Measurements from ENCODE around the gene SARM1. TPM values are rescaled to one million over a fixed set of nuclear protein-coding genes. Genes with fewer than 3 reads are reported as not detected.

Gene SARM1
- total RNA-seq, 3 donors from 2014 or later (not counting 1 experiment from before 2014, with no cell fraction given) = 25.7 to 33.0 (median 26.2) TPM

DNA sequence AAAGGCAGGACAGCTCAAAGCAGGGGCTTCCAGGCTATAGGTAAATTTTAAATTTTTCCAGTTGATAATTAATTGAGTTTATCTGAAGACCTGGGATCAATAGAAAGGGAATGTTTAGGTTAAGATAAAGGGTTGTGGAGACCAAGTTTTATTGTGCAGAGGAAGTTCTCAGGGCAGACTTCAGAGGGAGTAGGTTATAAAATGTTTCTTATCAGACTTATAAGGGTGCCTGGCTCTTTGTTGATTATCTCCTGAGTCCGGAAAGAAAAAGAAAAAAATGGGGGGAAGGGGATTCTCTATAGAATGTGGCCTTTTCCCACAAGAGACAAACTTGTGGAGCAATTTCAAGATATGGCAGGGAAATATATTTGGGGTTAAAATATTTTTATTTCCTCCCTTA, 18.6 kb downstream of the SARM1 start:
- peaks cover 5% of the 10 kb centered on the region for H3K4me1 ChIP-seq (ENCODE audit: control insufficient read depth, insufficient read depth, low read length)
- H3K27me3 ChIP-seq (ENCODE audit: control insufficient read depth, insufficient read depth, low read length) = no peaks in the 10 kb centered on the region
- H3K4me3 ChIP-seq (ENCODE audit: low read length) = no peak overlapping the region
- no peaks in the 10 kb centered on the region for H3K9me3 ChIP-seq (ENCODE audit: control insufficient read depth, insufficient read depth, low read length)
- H3K9me3 Mint-ChIP-seq = no peaks in the 10 kb centered on the region
- H3K36me3 ChIP-seq (ENCODE audit: control insufficient read depth, insufficient read depth, low read length) = peaks cover 43% of the 10 kb centered on the region
- H3K36me3 Mint-ChIP-seq = peaks cover 16% of the 10 kb centered on the region
- H3K27me3 Mint-ChIP-seq (ENCODE audit: low read depth in 2 of 2) = no peaks in the 10 kb centered on the region
- no peak overlapping the region for H3K27ac ChIP-seq (ENCODE audit: low read length)
- ATAC-seq (no peak), DNase-seq (no peak)
- no peak for TF ChIP-seq CTCF (IDR thresholded peaks at IDR 0.05)
- 100% methylated on average over 1 of the region's 1 CpG for WGBS (ENCODE audit: insufficient coverage)
- H3K4me3 Mint-ChIP-seq = no peak overlapping the region
- intact Hi-C loops (cut with micrococcal nuclease) = no loop called here
- peak overlapping the region in 1 of 2 donors; percentile 11 for H3K27ac Mint-ChIP-seq
- H3K4me1 Mint-ChIP-seq = peaks cover 0 to 12% of the 10 kb centered on the region in 2 donors

- no peak for TF ChIP-seq CTCF (IDR thresholded peaks at IDR 0.05)
- Histone ChIP-seq H3K4me1 (ENCODE audit: control insufficient read depth, insufficient read depth, low read length) (peaks cover under 1% of the 10 kb centered on the region), H3K9me3 (ENCODE audit: control insufficient read depth, insufficient read depth, low read length) (no peaks in the 10 kb centered on the region), H3K4me3 (ENCODE audit: low read length) (no peak overlapping the region), H3K27me3 (ENCODE audit: control insufficient read depth, insufficient read depth, low read length) (no peaks in the 10 kb centered on the region), H3K27ac (ENCODE audit: low read length) (no peak overlapping the region), H3K36me3 (ENCODE audit: control insufficient read depth, insufficient read depth, low read length) (peaks cover 45% of the 10 kb centered on the region)
- Mint-ChIP-seq H3K9me3 (no peaks in the 10 kb centered on the region), H3K4me3 (no peak overlapping the region), H3K36me3 (peaks cover 16% of the 10 kb centered on the region), H3K27me3 (ENCODE audit: low read depth in 2 of 2) (no peaks in the 10 kb centered on the region), H3K4me1 (peaks cover 0 to 8% of the 10 kb centered on the region in 2 donors), H3K27ac (peak overlapping the region in 1 of 2 donors; percentile 11)
- intact Hi-C loops (cut with micrococcal nuclease) = no loop called here
- DNase-seq (no peak), ATAC-seq (no peak)
- WGBS (ENCODE audit: insufficient coverage) = 100% methylated on average over 2 of the region's 2 CpGs
These were observed 19.1 kb downstream of the SARM1 start for GRCh38 chr17:28390563-28390962.

- TF ChIP-seq CTCF (IDR thresholded peaks at IDR 0.05) = no peak
- peaks cover 0 to 6% of the 10 kb centered on the region in 2 donors for H3K4me1 Mint-ChIP-seq
These were observed 19.5 kb downstream of the SARM1 start for GRCh38 chr17:28390984-28391383.

DNA sequence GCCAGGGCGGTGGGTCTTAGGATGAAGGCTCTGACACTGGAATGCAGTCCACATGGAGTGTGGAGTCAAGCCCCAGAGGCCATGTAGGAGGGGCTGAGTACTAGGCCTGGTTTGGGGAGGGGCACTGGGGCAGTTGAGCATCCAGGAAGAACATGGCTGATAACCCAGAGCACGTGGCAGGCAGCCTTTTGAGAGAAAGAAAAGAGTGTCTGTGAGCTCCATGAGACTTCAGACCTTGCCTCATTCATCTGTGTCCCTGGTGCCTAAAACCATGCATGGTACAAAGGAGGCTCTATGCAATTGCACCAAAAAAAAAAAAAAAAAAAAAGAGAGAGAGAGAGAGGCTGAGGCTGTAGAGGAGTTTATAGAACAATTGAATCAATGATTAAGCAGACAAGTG, 19.9 kb downstream of the SARM1 start:
- intact Hi-C loops (cut with micrococcal nuclease) = no loop called here
- Mint-ChIP-seq H3K36me3 (peaks cover 16% of the 10 kb centered on the region), H3K27ac (no peak overlapping the region), H3K4me3 (no peak overlapping the region), H3K27me3 (ENCODE audit: low read depth in 2 of 2) (no peaks in the 10 kb centered on the region), H3K9me3 (no peaks in the 10 kb centered on the region), H3K4me1 (peaks cover 0 to 6% of the 10 kb centered on the region in 2 donors)
- H3K4me1 ChIP-seq (ENCODE audit: control insufficient read depth, insufficient read depth, low read length) = no peaks in the 10 kb centered on the region
- ATAC-seq = no peak
- no peak for DNase-seq
- H3K27ac ChIP-seq (ENCODE audit: low read length) = no peak overlapping the region
- H3K4me3 ChIP-seq (ENCODE audit: low read length) = no peak overlapping the region
- H3K9me3 ChIP-seq (ENCODE audit: control insufficient read depth, insufficient read depth, low read length) = no peaks in the 10 kb centered on the region
- 72% methylated on average over 2 of the region's 2 CpGs for WGBS (ENCODE audit: insufficient coverage)
- peaks cover 52% of the 10 kb centered on the region for H3K36me3 ChIP-seq (ENCODE audit: control insufficient read depth, insufficient read depth, low read length)
- no peaks in the 10 kb centered on the region for H3K27me3 ChIP-seq (ENCODE audit: control insufficient read depth, insufficient read depth, low read length)
- TF ChIP-seq CTCF (IDR thresholded peaks at IDR 0.05) = no peak

More at GRCh38 chr17:28390984-28391383, 19.5 kb downstream of the SARM1 start:
- ATAC-seq (no peak), DNase-seq (no peak)
- H3K4me1 ChIP-seq (ENCODE audit: control insufficient read depth, insufficient read depth, low read length) = no peaks in the 10 kb centered on the region
- H3K4me3 ChIP-seq (ENCODE audit: low read length) = no peak overlapping the region
- H3K9me3 Mint-ChIP-seq = no peaks in the 10 kb centered on the region
- no peaks in the 10 kb centered on the region for H3K27me3 Mint-ChIP-seq (ENCODE audit: low read depth in 2 of 2)
- intact Hi-C loops (cut with micrococcal nuclease) = no loop called here
- H3K4me3 Mint-ChIP-seq = no peak overlapping the region
- no peaks in the 10 kb centered on the region for H3K27me3 ChIP-seq (ENCODE audit: control insufficient read depth, insufficient read depth, low read length)
- WGBS (ENCODE audit: insufficient coverage) = no CpG with 5 or more reads among the region's 1 CpG
- no peaks in the 10 kb centered on the region for H3K9me3 ChIP-seq (ENCODE audit: control insufficient read depth, insufficient read depth, low read length)
- H3K27ac ChIP-seq (ENCODE audit: low read length) = no peak overlapping the region
- H3K36me3 Mint-ChIP-seq = peaks cover 16% of the 10 kb centered on the region
- H3K27ac Mint-ChIP-seq = no peak overlapping the region
- peaks cover 49% of the 10 kb centered on the region for H3K36me3 ChIP-seq (ENCODE audit: control insufficient read depth, insufficient read depth, low read length)
